NCI-H2107 treated with DMSO at 0.1 percent for 48 hours (cell line): ENCODE results near the gene C12orf50.
"Not testable (repeated sequence)": the region's sequence is repeated elsewhere in the genome, so short reads cannot be mapped to it uniquely, and the experiment has no call there.

Experiments used
- DNase-seq: peaks from one replicate; lab custom pipeline; 2025; ENCODE audit not compliant: unreplicated experiment; lab: John Stamatoyannopoulos, UW

C12orf50 gene

DNA sequence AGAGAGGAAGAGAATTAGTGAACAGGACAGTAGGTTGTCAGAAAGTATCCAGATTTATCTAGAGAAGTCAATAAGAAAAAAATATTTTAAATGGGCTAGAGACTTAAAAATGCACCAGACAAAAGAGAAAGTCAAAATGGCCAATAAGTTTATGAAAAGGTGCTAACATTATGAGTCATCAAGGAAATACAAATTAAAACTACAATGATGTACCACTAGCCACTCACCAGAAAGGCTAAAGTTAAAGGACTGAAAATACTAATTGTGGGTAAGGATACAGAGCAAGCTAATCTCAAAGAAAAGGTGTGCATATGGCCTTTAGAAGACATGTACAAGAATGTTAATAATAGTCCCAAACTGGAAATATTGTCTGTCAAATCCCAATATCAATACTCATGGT is 37.7 kb downstream of the C12orf50 start:
- no peak for DNase-seq

DNA sequence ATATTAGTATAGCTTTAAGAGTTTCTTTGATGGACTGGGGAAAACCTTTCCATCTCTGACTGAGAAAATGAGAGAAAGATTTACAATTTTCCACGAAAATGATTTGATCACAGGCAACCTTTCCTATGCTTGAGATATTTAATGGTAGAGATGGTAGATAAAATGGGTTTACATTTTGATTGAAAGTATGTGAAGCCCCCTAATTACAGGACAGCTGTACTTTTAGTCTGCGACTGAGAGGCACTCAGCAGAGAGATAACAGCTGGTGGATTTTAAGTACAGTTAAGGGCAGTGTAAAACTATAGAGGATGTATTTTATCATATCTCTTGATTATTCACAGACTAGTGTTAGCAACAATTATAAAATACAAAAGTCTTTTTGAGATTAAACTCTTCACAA is 40.7 kb downstream of the C12orf50 start:
- DNase-seq = no peak

DNA sequence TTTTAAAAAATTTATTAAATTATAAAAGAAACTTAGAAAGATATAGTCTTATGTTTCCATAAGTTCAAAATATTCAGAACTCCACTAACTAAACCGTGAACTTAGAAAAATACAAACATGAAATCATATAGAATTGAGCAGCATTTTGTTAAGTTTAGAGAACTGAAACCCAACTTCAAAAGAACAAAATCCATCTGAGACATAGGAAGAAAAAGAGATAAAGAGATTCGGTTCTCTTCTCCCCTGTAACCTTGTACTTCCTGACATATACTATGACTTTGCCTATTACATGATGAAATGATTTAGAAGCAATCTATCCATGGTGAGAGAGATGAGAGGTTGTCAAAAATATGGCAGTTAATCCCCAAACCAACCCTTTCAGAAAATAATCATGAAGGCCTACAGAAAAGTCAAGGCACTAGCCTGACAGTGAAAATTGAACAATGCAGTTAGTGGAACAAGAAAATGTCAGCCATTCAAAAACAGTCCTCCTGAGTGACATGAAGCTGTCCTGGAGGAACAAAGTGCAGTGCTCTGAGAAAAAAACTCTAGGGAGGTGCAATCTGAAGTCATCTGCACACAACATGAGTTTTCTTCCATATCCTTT is 44.0 kb downstream of the C12orf50 start:
- no peak for DNase-seq

DNA sequence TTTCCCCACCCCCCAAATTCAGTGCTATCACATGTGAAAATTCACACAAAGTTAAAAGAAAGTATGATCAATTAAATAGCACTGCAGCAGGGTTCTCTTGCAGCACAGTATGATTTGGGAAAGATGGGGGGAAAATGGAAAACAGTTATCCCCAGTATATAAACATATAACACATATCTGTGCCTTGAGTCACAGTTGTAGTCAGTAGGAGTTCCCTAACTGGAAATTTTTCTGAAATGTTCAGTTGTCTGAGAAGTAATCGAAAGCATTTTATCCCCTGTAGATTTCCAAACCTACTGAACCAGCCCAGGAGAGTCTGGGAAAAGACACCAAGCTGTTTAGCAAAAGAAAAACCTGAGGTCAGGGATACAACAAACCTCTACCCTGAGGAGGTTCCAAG is 47.0 kb downstream of the C12orf50 start:
- DNase-seq = no peak

DNA sequence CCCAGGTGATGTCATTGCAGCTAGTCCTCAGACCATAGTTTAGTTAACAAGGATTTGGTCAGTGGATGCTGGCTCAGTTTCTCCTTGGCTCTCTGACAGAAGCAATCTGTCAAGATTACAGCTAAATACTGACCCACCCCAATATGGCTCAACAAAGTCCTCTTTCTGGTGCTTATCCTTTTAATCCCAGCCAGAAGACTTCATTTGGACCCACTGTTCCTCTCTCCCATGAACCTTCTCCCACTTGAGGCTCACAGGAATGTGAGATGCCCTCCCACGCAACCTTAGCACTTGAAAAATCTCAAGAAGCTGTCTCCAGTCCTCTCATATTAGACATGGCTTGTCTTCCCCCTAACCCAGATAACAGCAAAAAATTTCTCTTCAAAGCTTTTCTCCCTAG is 47.7 kb downstream of the C12orf50 start:
- no peak for DNase-seq

DNA sequence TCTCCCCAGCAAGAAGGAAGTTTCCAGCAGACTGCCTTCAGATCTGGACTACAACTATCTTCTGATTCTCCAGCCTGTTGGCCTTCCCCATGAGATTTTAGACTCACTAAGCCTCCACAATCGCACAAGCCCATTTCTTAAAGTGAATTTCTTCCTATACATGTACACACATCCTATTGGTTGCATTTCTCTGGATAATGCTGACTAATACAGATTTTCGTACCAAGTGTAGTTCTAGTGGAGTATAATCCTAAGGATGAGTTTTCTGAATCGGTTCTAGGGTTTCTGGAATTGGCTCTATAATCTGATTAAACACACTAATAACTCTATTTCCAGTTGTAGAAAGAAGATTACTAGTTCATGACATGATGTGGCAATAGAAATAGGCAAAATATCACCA is 53.3 kb downstream of the C12orf50 start:
- no peak for DNase-seq

DNA sequence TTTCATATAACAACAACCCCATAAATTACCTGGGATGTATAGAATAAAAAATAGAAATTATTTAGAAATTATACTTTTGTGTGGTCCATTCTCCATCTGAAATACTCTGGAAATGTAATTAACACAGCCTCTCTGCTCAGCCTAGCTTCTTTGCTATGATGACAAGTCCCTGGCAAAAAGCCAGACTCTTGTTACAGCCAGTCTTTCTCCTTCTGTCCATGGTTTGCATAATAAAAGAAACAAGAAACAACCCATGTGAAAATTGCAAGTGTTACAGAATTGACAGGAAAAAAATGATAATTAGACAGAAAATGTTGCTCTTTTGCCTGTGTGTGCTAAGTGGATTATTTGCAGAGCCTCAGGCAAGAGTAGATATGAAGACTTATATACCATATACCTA is 61.3 kb downstream of the C12orf50 start:
- DNase-seq = no peak

DNA sequence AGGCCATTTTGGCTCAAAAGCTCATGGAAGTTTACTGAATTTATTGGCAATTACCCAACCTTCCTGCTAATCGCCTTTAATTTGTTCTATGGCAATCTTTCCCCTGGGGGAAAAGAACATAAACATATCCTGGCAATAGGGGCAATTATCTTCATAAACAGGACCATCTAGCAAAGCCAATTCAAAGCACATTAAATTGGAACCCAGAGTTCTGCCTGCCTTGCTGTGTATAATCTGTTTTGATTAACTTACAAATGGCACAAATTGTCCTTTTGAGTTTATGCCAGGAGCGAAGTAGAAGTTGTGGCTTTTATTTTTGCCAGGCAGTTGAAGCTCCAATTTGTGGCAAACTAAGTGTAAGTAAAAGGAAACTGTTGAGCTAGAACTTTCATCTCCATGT is 68.6 kb downstream of the C12orf50 start:
- peak; percentile 1 for DNase-seq

DNA sequence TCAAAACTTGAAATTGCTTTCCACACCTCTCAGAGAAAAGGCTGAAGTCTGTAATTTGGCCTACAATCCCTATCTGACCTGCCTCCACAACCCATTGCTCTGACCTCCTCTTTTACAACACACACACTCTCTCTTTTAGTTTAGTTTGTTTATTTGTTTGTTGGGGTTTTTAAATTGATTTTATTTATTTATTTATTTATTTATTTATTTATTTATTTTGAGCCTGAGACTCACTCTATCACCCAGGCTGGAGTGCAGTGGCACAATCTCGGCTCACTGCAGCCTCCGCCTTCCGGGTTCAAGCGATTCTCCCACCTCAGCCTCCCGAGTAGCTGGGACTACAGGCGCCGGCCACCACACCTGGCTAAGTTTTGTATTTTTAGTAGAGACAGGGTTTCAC is 75.2 kb downstream of the C12orf50 start:
- not testable (repeated sequence) for DNase-seq

DNA sequence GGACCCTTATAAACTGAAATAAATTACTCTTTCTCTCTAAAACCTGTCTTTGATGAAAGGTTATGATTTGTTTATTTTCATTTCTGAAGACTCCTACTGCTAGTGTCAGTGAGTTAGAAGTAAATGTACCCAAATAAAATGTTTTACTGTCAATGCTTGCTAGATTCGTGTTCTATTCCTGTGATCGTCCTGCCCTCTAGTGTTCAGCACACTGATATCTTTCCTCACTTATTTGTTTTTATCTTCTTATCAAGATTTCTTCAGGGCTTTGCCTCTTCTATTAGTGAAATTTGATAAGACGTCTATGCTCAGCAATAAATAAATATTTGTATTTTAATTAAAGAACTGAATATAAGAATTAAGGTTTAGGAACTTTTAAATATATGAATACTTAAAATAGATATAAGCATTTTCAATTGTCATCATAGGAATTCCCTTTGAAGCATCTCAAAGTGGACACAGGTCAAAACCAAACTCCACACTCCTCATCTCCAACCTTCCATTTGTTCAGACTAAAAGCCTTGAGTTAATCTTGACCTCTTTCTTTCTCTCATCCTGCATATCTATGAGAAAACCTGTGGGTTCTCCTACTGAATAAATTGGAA is 75.8 kb downstream of the C12orf50 start:
- peak; percentile 31 for DNase-seq

DNA sequence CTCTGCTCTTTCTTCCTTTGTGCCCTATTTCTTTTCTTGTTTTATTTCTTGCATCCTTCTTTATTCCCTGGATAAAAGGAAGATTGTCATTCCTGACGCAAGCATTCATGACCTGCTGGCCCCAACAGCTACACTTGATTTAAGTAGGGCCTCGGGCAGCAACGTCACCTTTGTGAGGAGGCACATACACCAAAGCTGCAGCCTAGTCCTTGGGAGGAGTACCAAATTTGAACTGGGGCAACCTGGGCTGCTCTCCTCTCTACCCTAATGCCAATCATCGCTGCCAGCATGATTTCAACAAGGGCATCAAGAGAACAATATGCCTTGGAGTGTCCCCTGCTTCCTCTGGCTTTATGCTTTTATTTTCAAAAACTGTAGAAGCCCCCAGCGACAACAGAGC is 76.4 kb downstream of the C12orf50 start:
- DNase-seq = no peak

DNA sequence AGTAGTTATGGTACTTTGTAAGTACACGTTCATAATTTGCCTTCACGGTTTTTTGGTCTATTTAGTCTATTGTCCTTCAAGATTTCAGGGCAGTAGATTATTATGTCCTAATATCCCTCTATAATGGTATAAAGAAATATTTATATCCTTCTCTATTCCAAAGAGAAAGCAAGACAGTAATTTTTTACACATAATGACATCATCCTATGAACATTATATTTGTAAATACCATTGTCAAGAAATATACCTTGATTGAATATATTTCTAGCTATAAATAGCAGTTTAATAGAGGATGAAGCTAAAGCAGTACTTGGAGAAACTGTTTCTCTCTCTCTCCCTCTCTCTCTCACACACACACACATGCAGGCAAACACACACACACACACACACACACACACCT is 77.0 kb downstream of the C12orf50 start:
- no peak for DNase-seq

DNA sequence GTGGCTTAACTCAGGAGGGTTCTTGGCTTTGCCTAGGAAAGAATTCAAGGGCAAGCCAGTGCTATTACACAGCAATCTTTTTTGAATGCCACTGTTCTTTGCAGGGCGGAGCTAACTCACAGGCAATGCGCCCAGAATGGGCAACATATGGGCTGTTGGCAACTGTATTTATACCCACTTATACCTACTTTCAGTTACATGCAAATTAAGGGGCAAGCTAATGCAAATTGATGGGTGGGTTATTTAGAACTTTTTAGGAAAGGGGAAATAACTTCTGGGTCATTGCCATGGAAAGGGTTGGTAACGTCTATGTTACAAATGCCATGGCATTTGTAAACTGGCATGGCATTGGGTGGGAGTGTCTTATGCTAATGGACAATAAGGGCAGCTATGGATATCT is 85.4 kb downstream of the C12orf50 start:
- DNase-seq = no peak

DNA sequence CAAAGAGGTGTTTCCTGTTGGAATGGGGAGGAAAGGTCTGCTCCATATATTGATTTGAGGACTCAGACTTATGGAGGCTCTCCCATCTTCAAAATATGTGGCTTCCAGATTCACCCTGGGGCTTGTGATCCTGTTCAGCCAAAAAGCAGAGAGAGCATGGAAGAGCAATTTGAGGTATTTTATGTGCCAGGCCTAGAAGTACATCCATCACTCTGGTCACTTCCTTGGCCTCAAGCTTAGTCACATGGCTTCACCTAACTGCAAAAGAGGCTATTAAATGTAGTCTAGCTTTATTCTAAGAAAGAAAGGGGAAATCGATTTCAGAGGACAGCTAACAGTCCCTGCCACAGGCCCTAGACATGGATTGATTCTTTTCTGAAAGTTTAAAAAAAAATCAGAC is 86.2 kb downstream of the C12orf50 start:
- no peak for DNase-seq

DNA sequence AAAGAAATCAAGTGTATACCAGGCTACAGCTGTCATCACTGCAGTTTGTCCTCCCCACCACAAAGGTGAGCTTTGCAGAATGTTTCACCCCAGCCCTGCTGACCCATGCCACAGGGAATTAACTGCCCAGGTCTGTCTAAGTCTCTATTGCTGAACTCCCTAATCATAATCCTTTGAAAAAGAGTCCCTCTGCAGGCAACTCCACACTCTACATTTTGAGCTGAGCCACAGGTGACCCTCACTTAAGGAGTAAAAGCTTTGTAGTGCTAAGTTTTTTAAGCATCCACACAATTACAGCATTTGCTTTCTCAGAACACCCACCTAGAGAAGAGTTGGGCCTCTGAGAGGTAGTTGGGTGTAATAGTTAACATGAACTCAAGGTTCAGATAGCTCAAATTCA is 90.0 kb downstream of the C12orf50 start:
- DNase-seq = no peak

DNA sequence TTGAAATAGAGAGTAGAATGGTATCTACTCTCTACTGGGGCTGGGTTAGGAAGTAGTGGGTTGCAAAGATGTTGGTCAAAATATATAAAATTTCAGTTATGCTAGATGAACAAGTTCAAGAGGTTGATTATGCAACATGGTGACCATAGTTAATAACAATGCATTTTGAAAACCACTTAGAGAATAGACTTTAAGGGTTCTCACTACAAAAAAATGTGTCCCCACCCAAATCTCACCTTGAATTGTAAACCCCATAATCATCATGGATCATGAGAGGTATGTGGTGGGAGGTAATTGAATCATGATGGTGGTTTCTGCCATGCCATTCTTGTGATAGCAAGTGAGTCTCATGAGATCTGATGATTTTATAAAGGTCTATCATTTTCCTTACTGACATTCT is 94.0 kb downstream of the C12orf50 start:
- no peak for DNase-seq

DNA sequence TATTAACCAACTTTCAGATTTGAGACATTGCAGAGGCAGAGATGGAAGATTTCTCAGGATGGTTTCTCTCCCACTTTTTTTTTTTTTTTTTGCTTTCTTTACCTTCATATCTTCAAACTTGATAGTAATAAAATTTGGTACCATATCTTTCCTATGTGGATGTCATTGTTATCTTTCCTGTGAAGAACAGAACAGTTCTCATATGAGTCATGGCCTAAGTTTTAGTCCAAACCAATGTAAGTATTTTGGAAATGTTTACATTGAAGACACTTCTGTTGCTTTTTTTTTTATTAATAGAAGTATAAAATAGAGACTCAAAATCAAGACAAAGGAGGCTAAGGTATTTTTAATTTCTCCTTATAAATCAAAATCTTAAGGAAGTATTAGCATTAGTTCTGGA is 95.2 kb downstream of the C12orf50 start:
- DNase-seq = no peak

DNA sequence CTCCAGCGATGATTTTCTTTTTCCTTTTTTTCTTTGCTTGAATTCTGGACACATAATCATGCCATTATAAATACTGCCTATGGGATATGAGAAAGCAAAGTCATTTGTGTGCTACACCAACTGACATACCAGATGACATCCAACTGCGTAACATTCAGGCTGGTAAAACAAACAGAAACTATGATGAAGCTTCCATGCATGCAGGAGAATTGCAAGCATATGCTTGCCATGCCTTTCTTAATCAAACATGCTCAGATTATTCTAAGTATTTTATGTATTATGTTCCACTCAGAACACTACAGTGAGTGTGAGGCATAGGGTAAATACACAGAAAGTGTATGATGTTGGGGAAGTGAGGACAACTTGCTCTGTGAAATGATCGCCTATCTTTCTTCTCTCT is 97.4 kb downstream of the C12orf50 start:
- no peak for DNase-seq

DNA sequence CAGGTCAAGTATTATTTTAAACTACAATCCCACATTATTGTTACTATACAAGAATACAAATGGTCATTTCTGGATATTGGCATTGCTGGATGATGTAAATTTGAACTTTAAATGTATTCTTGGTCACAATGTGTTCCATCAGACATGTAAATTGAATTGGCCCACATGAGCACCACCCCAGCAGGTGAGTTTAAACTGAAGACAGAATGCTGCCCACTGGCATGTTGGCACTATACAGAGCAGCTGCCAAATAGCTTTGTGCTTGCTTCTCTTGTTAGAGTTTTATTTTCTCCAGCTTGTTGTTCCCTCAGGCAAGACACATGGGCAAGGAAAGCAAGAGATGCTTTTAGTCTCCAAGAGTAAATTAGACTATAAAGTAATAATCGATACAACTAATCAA is 98.6 kb downstream of the C12orf50 start:
- no peak for DNase-seq
